IPS-NIHi7 (cell line): Measurements from ENCODE around the gene AMDHD2.
"Not testable (repeated sequence)": the region's sequence is repeated elsewhere in the genome, so short reads cannot be mapped to it uniquely, and the experiment has no call there.

Experiments used
- DNase-seq: peaks from one replicate; pipeline ENCODE4 v3.0.0; 2012; ENCODE audit warnings: mixed read lengths; ENCODE audit errors: extremely low spot score

Gene AMDHD2

DNA sequence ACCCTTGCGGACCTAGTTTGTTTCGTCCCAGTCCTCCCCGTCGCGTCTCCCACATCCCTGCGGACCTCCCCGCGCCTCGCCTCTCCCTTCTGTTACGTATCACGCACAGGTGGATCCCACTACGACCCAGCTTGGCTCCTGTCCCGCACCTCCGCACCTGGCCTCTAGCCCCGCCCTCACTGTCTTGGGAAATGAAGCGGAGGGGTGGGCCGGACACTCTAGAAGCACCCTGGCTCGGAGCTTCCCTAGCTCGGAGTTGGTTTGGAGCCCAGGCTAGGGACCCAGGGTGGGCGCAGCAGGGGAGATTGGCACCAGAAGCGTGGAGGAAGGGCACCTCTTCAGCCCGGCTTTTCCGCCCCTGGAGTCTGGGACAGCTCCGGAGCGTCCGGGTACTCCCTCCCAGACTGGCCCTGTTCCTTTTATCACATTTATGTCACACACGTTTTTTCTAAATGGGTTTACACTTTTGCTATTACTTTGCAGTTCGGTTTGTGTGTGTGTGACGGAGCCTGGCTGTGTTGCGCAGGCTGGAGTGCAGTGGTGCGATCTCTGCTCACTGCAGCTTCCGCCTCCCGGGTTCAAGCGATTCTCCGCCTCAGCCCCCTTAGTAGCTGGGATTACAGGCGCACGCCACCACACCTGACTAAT lies 12.4 kb downstream of the AMDHD2 start:
- DNase-seq: peak; percentile 55

GRCh38 chr16:2533142-2533755 lies 13.1 kb downstream of the AMDHD2 start:
- not testable (repeated sequence) for DNase-seq

GRCh38 chr16:2533912-2534311 lies 13.7 kb downstream of the AMDHD2 start:
- no peak for DNase-seq

DNA sequence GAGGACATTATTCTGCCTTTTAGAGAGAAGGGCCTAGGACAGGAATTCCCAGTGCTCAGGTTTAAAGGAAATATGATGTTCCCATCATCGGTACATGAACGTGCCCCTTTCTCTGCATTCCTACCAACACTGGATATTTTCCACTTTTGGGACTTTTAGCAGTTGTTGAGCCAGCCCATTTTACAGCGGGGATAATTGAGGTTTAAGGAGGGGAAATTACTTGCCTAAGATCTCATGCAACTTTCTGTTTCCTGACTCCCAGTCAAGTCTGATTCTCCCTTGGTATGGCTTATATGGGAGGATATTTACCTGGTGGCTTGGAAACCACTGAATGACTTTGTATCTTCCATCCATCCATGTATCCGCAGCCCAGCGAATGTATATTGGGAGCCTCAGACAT lies 14.2 kb downstream of the AMDHD2 start:
- not testable (repeated sequence) for DNase-seq

DNA sequence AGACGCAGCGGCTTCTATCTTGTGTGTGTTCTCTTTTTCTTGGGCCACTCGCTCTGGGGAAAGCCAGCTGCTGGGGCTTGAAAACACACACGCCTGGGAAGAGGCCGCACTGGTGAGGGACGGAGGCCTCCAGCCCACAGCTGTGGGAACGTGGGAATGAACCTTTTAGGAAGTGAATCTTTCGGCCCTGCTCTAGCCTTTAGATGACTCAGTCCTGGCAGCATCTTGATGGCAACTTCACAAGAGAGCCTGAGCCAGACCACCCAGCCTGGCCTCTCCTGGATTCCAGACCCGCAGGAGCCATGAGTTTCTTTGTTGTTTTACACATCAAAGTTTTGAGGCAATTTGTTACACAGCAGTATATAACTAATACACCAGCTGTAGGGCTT lies 15.4 kb downstream of the AMDHD2 start:
- DNase-seq: no peak

- peak; percentile 94 for DNase-seq
Measured at GRCh38 chr16:2537451-2538379, 17.5 kb downstream of the AMDHD2 start, which contains the start of gene PDPK1. PDPK1 (plus strand) TSS chr16:2538021; CDS start chr16:2538113, 92 bp downstream.

DNA sequence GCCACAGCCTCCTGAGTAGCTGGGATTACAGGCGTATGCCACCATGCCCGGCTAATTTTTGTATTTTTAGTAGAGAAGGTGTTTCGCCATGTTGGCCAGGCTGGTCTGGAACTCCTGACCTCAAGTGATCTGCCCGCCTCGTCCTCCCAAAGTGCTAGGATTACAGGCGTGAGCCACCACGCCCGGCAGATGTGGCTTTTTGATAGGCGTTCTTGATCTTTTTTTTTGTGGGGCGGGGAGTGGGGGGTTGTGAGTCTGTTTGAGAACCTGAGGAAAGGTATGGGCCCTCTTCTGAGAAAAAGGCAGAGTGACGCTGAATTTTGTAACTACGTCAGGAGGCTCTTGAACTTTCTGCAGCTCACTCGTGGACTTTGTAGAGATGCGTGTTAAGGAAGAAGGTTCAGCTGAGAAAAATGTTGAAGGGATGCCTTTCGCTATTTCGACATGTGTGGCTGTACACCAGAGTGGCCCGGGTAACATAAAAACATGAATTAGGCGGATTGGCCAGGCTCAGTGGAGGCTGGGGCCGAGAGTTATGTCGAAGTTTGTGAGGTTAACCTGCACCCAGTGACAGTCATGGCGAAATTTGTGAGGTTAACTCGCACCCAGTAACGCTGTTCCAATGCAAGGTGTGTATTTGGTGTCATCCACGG lies 19.1 kb downstream of the AMDHD2 start:
- not testable (repeated sequence) for DNase-seq

DNA sequence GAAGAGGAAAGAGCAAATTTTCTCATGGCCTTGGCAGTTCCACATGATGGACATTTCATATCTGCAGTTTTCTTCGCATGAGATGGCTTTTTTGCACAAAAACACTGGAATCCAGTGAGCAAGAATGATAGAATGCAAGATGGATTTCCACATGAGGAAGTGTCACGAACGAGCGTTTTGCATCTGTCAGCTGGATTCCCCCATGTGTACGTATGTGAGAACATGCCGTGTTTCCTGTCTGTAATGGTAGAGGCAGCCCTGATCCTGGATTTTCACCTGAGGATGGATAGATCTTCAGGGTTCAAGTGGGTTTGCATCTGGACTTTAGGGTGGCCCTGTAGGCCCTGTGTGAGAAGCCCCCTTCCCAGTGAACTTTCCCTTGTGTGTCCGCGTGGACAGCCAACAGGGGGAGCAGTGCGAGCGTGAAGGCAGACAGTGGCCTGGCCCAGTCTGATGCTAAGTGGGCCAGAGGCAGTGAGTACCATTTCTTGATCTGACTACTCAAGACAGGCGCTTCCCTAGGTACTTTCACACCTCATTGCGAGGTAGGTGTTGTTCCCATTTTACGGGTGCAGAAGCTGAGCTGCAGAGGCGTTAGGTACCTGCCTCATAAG lies 19.8 kb downstream of the AMDHD2 start:
- DNase-seq: not testable (repeated sequence)

GRCh38 chr16:2540912-2541311 lies 20.7 kb downstream of the AMDHD2 start:
- DNase-seq: not testable (repeated sequence)

DNA sequence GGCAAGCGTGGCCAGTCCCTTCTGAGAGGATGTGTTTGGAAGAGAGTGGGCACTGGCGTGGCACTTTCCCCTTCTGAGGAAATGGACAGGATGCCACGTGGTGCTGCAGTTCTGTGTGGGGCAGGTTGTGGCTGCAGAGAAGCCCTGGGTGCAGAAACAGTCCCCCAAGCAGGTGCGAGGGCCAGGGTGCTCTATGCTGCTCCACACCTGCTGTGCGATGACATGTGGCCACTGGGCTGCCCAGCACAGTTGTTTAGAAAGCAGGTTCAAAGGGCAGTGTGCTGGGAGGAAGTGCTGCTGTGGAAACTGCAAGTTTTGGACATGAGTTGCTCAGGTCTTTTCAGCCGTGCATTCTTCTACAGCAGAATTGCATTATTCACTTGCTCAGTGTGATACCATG lies 21.2 kb downstream of the AMDHD2 start:
- DNase-seq: not testable (repeated sequence)

- DNase-seq: not testable (repeated sequence)
Measured at GRCh38 chr16:2543771-2544170, 23.6 kb downstream of the AMDHD2 start.

DNA sequence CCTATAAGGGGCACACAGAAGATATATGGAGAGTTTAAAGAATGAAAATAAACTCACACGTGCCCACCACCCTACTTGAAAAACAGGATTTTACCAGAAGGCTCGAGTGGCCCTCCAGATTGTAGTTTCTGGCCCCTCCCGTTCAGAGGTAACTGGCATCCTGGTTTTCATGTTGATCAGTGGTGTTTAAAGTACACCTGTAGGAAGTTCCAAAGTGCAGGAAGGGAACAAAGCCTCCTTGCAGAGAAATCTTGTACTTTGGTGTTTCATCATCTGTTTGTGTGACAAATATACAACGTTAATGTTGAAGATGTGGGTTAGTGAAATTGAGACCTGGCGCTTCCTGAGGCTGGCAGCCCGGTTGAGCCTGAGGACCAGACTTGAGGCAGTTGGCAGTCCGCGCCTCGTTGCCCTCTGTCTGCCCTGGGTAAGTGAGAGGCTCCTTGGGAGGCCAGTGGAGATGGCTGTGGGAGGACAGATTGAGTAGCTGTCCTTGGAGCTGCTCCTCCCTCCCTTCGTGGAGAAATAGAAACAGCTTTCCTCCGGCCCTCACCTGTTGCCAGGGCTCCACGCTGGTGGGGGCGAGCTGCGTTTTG lies 30.2 kb downstream of the AMDHD2 start:
- not testable (repeated sequence) for DNase-seq

- not testable (repeated sequence) for DNase-seq
Measured at GRCh38 chr16:2551420-2551889, 31.3 kb downstream of the AMDHD2 start.

DNA sequence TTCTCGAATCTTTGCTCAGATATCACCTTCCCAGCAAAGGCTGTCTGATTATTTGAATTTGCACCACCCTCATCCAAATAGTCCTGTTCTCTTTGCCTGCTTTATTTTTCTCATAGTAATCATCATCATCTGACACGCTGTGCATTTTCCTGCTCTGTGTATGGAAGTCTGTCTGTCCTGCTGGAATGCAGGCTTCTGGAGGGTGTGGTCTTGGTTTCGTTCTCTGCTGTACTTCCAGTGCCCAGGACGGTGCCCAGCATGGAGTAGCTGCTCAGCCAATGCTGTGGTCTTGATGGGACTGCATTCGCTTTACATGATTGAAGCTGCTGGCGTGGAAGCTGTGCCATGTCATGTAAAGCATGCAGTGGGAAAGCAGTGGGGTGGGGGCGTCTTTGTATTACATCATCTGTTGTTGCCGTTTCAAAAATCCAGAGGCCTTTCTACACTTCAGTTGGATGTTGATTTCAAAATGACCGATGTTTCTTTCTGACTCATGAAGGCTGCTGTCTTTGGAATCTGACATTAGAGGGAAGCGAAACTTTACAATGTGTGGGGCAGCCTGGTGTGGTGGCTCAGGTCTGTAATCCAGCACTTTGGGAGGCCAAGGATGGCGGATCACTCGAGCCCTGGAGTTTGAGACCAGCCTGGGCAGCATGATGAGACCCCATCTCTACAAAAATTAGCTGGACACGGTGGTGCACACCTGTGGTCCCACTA lies 34.7 kb downstream of the AMDHD2 start:
- not testable (repeated sequence) for DNase-seq

GRCh38 chr16:2557150-2557549 lies 37.0 kb downstream of the AMDHD2 start:
- DNase-seq: not testable (repeated sequence)

DNA sequence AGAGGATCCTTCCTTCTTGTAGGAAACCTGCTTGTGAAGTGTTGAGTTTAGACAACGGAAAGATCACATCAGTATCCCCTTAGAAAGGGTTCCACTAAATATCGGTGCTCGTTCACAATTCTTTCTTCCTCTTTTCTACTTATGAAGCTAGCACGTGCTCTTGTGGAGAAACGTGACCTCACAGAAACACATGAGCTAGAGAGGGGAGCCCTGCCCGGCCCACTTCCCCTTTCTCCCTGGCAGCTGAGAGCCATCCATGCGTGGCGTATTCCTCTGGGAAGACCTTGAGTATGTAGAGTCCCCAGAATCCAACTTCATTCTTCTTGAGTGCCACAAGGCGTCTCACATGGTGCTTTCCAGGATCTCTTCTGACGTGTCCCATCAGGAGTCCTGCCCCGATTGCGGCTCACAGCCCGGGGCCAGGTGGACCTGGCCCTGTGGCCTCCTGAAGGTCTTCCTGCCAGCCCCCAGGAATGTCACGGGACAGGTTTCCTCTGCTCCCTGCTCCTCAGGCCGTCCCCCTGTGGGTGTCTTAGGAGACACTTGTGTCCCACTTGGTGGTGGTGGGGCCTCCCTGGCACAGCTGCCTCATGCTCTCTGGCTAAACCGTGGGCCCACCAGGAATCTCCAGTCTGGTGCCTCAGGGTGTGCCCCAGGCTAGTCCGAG lies 40.1 kb downstream of the AMDHD2 start:
- DNase-seq: not testable (repeated sequence)

GRCh38 chr16:2560798-2561133 lies 40.6 kb downstream of the AMDHD2 start:
- DNase-seq: not testable (repeated sequence)

- not testable (repeated sequence) for DNase-seq
Measured at GRCh38 chr16:2567506-2567905, 47.3 kb downstream of the AMDHD2 start.

- not testable (repeated sequence) for DNase-seq
Measured at GRCh38 chr16:2568573-2568972, 48.4 kb downstream of the AMDHD2 start.

DNA sequence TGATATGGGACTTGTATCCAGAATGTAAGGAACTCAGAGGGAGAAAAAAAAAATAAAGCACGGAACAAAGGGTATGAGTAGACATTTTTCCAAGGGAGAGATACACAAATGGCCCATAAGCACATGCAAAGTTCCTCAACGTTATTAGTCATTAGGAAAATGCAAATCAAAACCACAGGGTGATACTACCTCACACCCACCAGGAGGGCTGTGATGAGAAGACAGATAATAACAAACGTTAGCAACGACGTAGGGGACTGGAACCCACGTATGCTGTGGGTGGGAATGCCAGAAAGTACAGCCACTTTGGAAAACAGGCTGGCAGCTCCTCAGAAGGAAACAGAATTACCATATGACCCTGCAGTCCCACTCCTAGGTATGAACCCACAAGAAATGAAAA lies 52.5 kb downstream of the AMDHD2 start:
- DNase-seq: not testable (repeated sequence)
